ENCODE results near the gene ZNF407. TPM values are rescaled to one million over a fixed set of nuclear protein-coding genes. Genes with fewer than 3 reads are reported as not detected.

The ZNF407 gene
- total RNA-seq, 1 donor from 2014 or later, result 24.9 TPM

GRCh38 chr18:74778191-74778847 lies 180.6 kb downstream of the ZNF407 start:
- no peak for DNase-seq (ENCODE audit: low spot score in 2 of 2, unreplicated experiment in 2 of 2)
- Mint-ChIP-seq H3K4me1 (peaks cover 4% of the 10 kb centered on the region), H3K36me3 (no peaks in the 10 kb centered on the region), H3K27ac (no peak overlapping the region), H3K27me3 (ENCODE audit: low read depth) (no peaks in the 10 kb centered on the region), H3K4me3 (no peak overlapping the region), H3K9me3 (no peaks in the 10 kb centered on the region)
- no peak for TF ChIP-seq CTCF (IDR thresholded peaks at IDR 0.05; ENCODE audit: unreplicated experiment)

- no peaks in the 10 kb centered on the region for H3K27me3 Mint-ChIP-seq (ENCODE audit: low read depth)
- DNase-seq (ENCODE audit: low spot score in 2 of 2, unreplicated experiment in 2 of 2), result no peak
- TF ChIP-seq CTCF (IDR thresholded peaks at IDR 0.05; ENCODE audit: unreplicated experiment), result no peak
- H3K9me3 Mint-ChIP-seq, result no peaks in the 10 kb centered on the region
- no peaks in the 10 kb centered on the region for H3K36me3 Mint-ChIP-seq
- H3K4me3 Mint-ChIP-seq, result no peak overlapping the region
- H3K27ac Mint-ChIP-seq, result no peak overlapping the region
- no peaks in the 10 kb centered on the region for H3K4me1 Mint-ChIP-seq
These were observed 187.1 kb downstream of the ZNF407 start for GRCh38 chr18:74784752-74785151.

- no peak for DNase-seq (ENCODE audit: low spot score in 2 of 2, unreplicated experiment in 2 of 2)
- H3K4me1 Mint-ChIP-seq, result no peaks in the 10 kb centered on the region
- no peaks in the 10 kb centered on the region for H3K9me3 Mint-ChIP-seq
- H3K27me3 Mint-ChIP-seq (ENCODE audit: low read depth), result no peaks in the 10 kb centered on the region
- H3K4me3 Mint-ChIP-seq, result no peak overlapping the region
- H3K36me3 Mint-ChIP-seq, result no peaks in the 10 kb centered on the region
- no peak for TF ChIP-seq CTCF (IDR thresholded peaks at IDR 0.05; ENCODE audit: unreplicated experiment)
- H3K27ac Mint-ChIP-seq, result no peak overlapping the region
These were observed 188.0 kb downstream of the ZNF407 start for GRCh38 chr18:74785632-74786031.

- H3K36me3 Mint-ChIP-seq, result no peaks in the 10 kb centered on the region
- H3K9me3 Mint-ChIP-seq, result no peaks in the 10 kb centered on the region
- DNase-seq (ENCODE audit: low spot score in 2 of 2, unreplicated experiment in 2 of 2), result no peak
- no peak overlapping the region for H3K27ac Mint-ChIP-seq
- no peak for TF ChIP-seq CTCF (IDR thresholded peaks at IDR 0.05; ENCODE audit: unreplicated experiment)
- H3K27me3 Mint-ChIP-seq (ENCODE audit: low read depth), result no peaks in the 10 kb centered on the region
- no peak overlapping the region for H3K4me3 Mint-ChIP-seq
- no peaks in the 10 kb centered on the region for H3K4me1 Mint-ChIP-seq
These were observed 191.0 kb downstream of the ZNF407 start for GRCh38 chr18:74788657-74789056.

- Mint-ChIP-seq H3K36me3 (no peaks in the 10 kb centered on the region), H3K4me1 (no peaks in the 10 kb centered on the region), H3K27ac (no peak overlapping the region), H3K27me3 (ENCODE audit: low read depth) (no peaks in the 10 kb centered on the region), H3K9me3 (no peaks in the 10 kb centered on the region), H3K4me3 (no peak overlapping the region)
- no peak for TF ChIP-seq CTCF (IDR thresholded peaks at IDR 0.05; ENCODE audit: unreplicated experiment)
- DNase-seq (ENCODE audit: low spot score in 2 of 2, unreplicated experiment in 2 of 2), result no peak
These were observed 191.4 kb downstream of the ZNF407 start for GRCh38 chr18:74789078-74789477.

- no peak for DNase-seq (ENCODE audit: low spot score in 2 of 2, unreplicated experiment in 2 of 2)
- no peak for TF ChIP-seq CTCF (IDR thresholded peaks at IDR 0.05; ENCODE audit: unreplicated experiment)
- Mint-ChIP-seq H3K9me3 (no peaks in the 10 kb centered on the region), H3K36me3 (no peaks in the 10 kb centered on the region), H3K4me3 (no peak overlapping the region), H3K27me3 (ENCODE audit: low read depth) (no peaks in the 10 kb centered on the region), H3K27ac (peak overlapping the region; percentile 6), H3K4me1 (no peaks in the 10 kb centered on the region)
These were observed 192.8 kb downstream of the ZNF407 start for GRCh38 chr18:74790451-74790850.

Data from mesothelial cell of epicardium (in vitro differentiated cells).